HCT116 (cell line): ENCODE measurements around the gene TAS2R20. TPM values are rescaled to one million over a fixed set of nuclear protein-coding genes. Genes with fewer than 3 reads are reported as not detected.

Experiments used
- ATAC-seq: fragments of 200-7000 bp; cut with Tn5 transposase; 2 replicates; pipeline ENCODE4 v1.9.1; 2020; ENCODE audit warnings: mild to moderate bottlenecking, moderate library complexity
- BruUV-seq: library from RNA; stranded (reverse); fragments of 400-500 nt; replicated peaks from 2 replicates; lab custom pipeline; 2021; lab: Mats Ljungman, UMichigan
- CTCF ChIA-PET: fragments of 300-600 bp; sonication (Branson Sonifier 250); formaldehyde crosslinking; loops from one replicate; lab custom pipeline; 2021; ENCODE audit warnings: antibody characterized with exemption; lab: Charles Lee
- POLR2A ChIA-PET: fragments of 300-600, 350-600 bp; sonication (Branson Sonifier 250); formaldehyde crosslinking; loops from one replicate; lab custom pipeline; 2021; ENCODE audit warnings: antibody characterized with exemption; lab: Charles Lee
- RAD21 ChIA-PET, 2 experiments: fragments of 300-600 bp; sonication (Branson Sonifier 250); formaldehyde crosslinking; loops; one replicate each; lab custom pipeline; 2023; ENCODE audit warnings: low total read pairs in 2 of 2; ENCODE audit not compliant: uncharacterized antibody in 2 of 2, unreplicated experiment in 2 of 2, low non-redundant PET in 1 of 2; lab: Charles Lee
- DNase-seq: peaks from one replicate; pipeline ENCODE4 v3.0.0-alpha.2; 2010; ENCODE audit warnings: low read depth, low spot score
- H2AFZ ChIP-seq: fragments of 200-600 bp; shearing (Covaris generic), sonication (generic); 2 replicates; pipeline ENCODE4 v1.6.1; 2017; ENCODE audit warnings: low read depth, mixed run types, mixed read lengths, antibody characterized with exemption, low read length; ENCODE audit not compliant: poor library complexity, severe bottlenecking
- H3K27ac ChIP-seq: 2 replicates; pipeline ENCODE4 v1.5.1; 2012; ENCODE audit warnings: low read depth, low read length
- H3K27me3 ChIP-seq: fragments of 200-600 bp; sonication (generic); 2 replicates; pipeline ENCODE4 v1.6.1; 2016; ENCODE audit warnings: mixed run types, low read length, mixed read lengths; ENCODE audit not compliant: insufficient read depth
- H3K36me3 ChIP-seq, 2 experiments: fragments of 200-500 bp in 1 of 2; fragments of 200-600 bp in 1 of 2; sonication (Bioruptor generic) in 1 of 2; sonication (generic) in 1 of 2; 2 replicates each; pipeline versions ENCODE4 v1.5.1 to v1.6.1; 2014 to 2016; ENCODE audit warnings: low read length in 2 of 2, inconsistent platforms in 1 of 2, mixed read lengths in 1 of 2, mixed run types in 1 of 2; ENCODE audit not compliant: insufficient read depth in 2 of 2, control insufficient read depth in 1 of 2
- H3K4me1 ChIP-seq, 2 experiments: fragments of 200-600 bp in 1 of 2; sonication (generic) in 1 of 2; 2 replicates each; pipeline versions ENCODE4 v1.5.1 to v1.6.1; 2012 to 2017; ENCODE audit warnings: low read length in 2 of 2, inconsistent platforms in 1 of 2, mild to moderate bottlenecking in 1 of 2, mixed read lengths in 1 of 2, mixed run types in 1 of 2, moderate library complexity in 1 of 2; ENCODE audit not compliant: insufficient read depth in 2 of 2, control insufficient read depth in 1 of 2
- H3K4me2 ChIP-seq: fragments of 200-600 bp; sonication (generic); 2 replicates; pipeline ENCODE4 v1.6.1; 2017; ENCODE audit warnings: mixed run types, low read length, mixed read lengths
- H3K4me3 ChIP-seq, 2 experiments: fragments of 200-600 bp in 1 of 2; sonication (generic) in 1 of 2; replicated peaks in 1 of 2; 2 replicates each; pipeline ENCODE4 v1.5.1; 2011 to 2016; ENCODE audit warnings: low read length in 2 of 2, control low read depth in 1 of 2, low read depth in 1 of 2, mild to moderate bottlenecking in 1 of 2, mixed read lengths in 1 of 2, mixed run types in 1 of 2
- H3K79me2 ChIP-seq: fragments of 200-600 bp; sonication (generic); 2 replicates; pipeline ENCODE4 v1.6.1; 2017; ENCODE audit warnings: mild to moderate bottlenecking, mixed run types, low read length, moderate library complexity, mixed read lengths; ENCODE audit not compliant: insufficient read depth
- H3K9ac ChIP-seq: fragments of 200-600 bp; sonication (generic); 2 replicates; pipeline ENCODE4 v1.6.1; 2016; ENCODE audit warnings: low read length, mixed read lengths
- H3K9me2 ChIP-seq: fragments of 200-600 bp; sonication (generic), shearing (Covaris generic); 2 replicates; pipeline ENCODE4 v1.6.1; 2017; ENCODE audit warnings: mixed run types, mild to moderate bottlenecking, moderate library complexity; ENCODE audit not compliant: insufficient read depth
- H3K9me3 ChIP-seq, 2 experiments: fragments of 200-500 bp in 1 of 2; fragments of 200-600 bp in 1 of 2; sonication (Bioruptor generic) in 1 of 2; sonication (generic) in 1 of 2; 2 replicates each; pipeline ENCODE4 v1.6.1; 2014 to 2017; ENCODE audit warnings: low read length in 2 of 2, mixed read lengths in 2 of 2, inconsistent platforms in 1 of 2, low read depth in 1 of 2, mild to moderate bottlenecking in 1 of 2, mixed run types in 1 of 2, moderate library complexity in 1 of 2; ENCODE audit not compliant: control insufficient read depth in 1 of 2, insufficient read depth in 1 of 2
- H4K20me1 ChIP-seq: fragments of 200-600 bp; sonication (generic), shearing (Covaris generic); 2 replicates; pipeline ENCODE4 v1.6.1; 2017; ENCODE audit warnings: mixed run types, mild to moderate bottlenecking, moderate library complexity; ENCODE audit not compliant: insufficient read depth
- POLR2A ChIP-seq: IDR thresholded peaks from 2 replicates; pipeline ENCODE4 v1.7.0; 2011; ENCODE audit warnings: borderline replicate concordance; ENCODE audit not compliant: insufficient read depth, insufficient read length; ENCODE audit errors: extremely low read depth
- POLR2AphosphoS5 ChIP-seq: IDR thresholded peaks from 2 replicates; pipeline ENCODE4 v1.6.1; 2011; ENCODE audit warnings: mild to moderate bottlenecking, low read depth, low read length, moderate library complexity
- SRF ChIP-seq: IDR thresholded peaks from 2 replicates; pipeline ENCODE4 v1.6.1; 2012; ENCODE audit warnings: low read depth
- TCF7L2 ChIP-seq: IDR thresholded peaks from 2 replicates; pipeline ENCODE4 v1.7.0; 2011; ENCODE audit warnings: borderline replicate concordance, inconsistent platforms; ENCODE audit not compliant: insufficient read depth, insufficient read length; ENCODE audit errors: extremely low read depth
- ZFX ChIP-seq: fragments of 450-650 bp; IDR thresholded peaks from 2 replicates; pipeline ENCODE4 v1.6.1; 2017
- intact Hi-C: fragments of 100-400 bp; cut with micrococcal nuclease; formaldehyde crosslinking; loops from 2 replicates; pipeline ENCODE4 v1.10.0; 2022
- total RNA-seq: library from RNA; stranded (reverse); gene quantifications from one replicate; pipeline ENCODE4 v1.2.1, GENCODE V29; 2021; ENCODE audit not compliant: unreplicated experiment
- TF ChIP-seq, protein P1 (sequence below): IDR thresholded peaks from 2 replicates; pipeline ENCODE4 v1.6.1; 2011; ENCODE audit warnings: mild to moderate bottlenecking, low read length, moderate library complexity; ENCODE audit not compliant: insufficient replicate concordance; ENCODE audit errors: extremely low read depth
- TF ChIP-seq, protein P2 (sequence below): IDR thresholded peaks from 2 replicates; pipeline ENCODE4 v1.6.1; 2012; ENCODE audit warnings: low read depth

Gene TAS2R20
- total RNA-seq, 1 experiment from 2014 or later, result 0.76 TPM

DNA sequence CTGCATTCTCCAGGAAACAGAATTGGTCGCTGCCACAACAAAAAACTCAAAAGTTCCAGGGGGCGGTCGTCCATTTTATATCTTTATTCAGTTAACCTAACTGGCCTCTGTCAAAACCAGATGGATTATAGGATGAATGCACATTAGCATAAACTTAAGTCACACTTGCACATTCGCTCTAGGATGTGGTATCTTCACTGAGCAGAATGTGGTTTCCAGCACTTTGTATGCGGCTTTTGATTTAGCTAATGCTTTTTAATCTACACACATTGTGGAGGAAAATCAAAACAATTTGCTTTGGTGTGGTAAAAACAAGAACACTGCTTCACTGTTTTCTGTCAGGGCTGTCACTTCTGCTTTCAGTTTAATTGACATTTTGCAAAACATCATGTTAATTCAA, 15.9 kb downstream of the TAS2R20 start:
- CTCF ChIA-PET, result no interaction called here
- TF ChIP-seq ZFX (no peak), SRF (no peak), POLR2AphosphoS5 (no peak)
- TF ChIP-seq, protein P1, sequence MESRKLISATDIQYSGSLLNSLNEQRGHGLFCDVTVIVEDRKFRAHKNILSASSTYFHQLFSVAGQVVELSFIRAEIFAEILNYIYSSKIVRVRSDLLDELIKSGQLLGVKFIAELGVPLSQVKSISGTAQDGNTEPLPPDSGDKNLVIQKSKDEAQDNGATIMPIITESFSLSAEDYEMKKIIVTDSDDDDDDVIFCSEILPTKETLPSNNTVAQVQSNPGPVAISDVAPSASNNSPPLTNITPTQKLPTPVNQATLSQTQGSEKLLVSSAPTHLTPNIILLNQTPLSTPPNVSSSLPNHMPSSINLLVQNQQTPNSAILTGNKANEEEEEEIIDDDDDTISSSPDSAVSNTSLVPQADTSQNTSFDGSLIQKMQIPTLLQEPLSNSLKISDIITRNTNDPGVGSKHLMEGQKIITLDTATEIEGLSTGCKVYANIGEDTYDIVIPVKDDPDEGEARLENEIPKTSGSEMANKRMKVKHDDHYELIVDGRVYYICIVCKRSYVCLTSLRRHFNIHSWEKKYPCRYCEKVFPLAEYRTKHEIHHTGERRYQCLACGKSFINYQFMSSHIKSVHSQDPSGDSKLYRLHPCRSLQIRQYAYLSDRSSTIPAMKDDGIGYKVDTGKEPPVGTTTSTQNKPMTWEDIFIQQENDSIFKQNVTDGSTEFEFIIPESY, result no peak
- H3K9ac ChIP-seq, result no peak overlapping the region
- peaks cover 3% of the 10 kb centered on the region; the same call in 1 of the 2 replicates for H3K79me2 ChIP-seq
- no peaks in the 10 kb centered on the region for H3K27me3 ChIP-seq
- RAD21 ChIA-PET, result no interaction called here
- POLR2A ChIA-PET, result no interaction called here
- no peak for DNase-seq
- H2AFZ ChIP-seq, result no peak overlapping the region
- H3K27ac ChIP-seq, result no peak overlapping the region
- no peaks in the 10 kb centered on the region for H3K9me2 ChIP-seq
- H3K4me2 ChIP-seq, result no peak overlapping the region
- no peaks in the 10 kb centered on the region for H3K36me3 ChIP-seq
- no peak for ATAC-seq
- H4K20me1 ChIP-seq, result no peaks in the 10 kb centered on the region
- BruUV-seq, result no TSS peak
- H3K4me1 ChIP-seq, result no peaks in the 10 kb centered on the region
- intact Hi-C loops, result no loop called here
- H3K9me3 ChIP-seq, result no peaks in the 10 kb centered on the region
- no peak overlapping the region for H3K4me3 ChIP-seq

DNA sequence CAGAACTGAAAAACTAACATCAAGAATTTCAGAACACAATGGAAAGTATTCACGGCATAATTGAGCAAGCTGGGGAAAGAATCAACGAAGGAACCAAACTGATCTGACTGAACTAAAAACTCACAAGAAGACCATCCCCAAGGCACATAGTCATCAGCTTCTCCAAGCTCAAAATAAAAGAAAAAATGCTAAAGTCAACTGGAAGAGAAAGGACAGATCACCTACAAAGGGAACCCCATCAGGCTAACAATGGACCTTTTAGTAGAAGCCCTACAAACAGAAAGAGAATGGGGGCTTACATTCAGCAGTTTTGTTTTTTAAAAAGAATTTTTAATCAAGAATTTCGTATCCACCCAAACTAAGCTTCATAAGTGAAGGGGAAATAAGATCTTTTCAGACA, 23.1 kb downstream of the TAS2R20 start:
- ChIA-PET POLR2A (no interaction called here), RAD21 (no interaction called here), CTCF (no interaction called here)
- Histone ChIP-seq H3K4me3 (no peak overlapping the region), H3K9me3 (no peaks in the 10 kb centered on the region), H3K4me2 (no peak overlapping the region), H3K9ac (no peak overlapping the region), H3K27me3 (no peaks in the 10 kb centered on the region), H3K9me2 (no peaks in the 10 kb centered on the region), H3K4me1 (no peaks in the 10 kb centered on the region), H3K79me2 (peaks cover 3% of the 10 kb centered on the region; the same call in 1 of the 2 replicates), H2AFZ (no peak overlapping the region), H4K20me1 (no peaks in the 10 kb centered on the region), H3K27ac (no peak overlapping the region), H3K36me3 (no peaks in the 10 kb centered on the region)
- no peak for TF ChIP-seq POLR2A
- TF ChIP-seq TCF7L2, result no peak
- TF ChIP-seq, protein P2, sequence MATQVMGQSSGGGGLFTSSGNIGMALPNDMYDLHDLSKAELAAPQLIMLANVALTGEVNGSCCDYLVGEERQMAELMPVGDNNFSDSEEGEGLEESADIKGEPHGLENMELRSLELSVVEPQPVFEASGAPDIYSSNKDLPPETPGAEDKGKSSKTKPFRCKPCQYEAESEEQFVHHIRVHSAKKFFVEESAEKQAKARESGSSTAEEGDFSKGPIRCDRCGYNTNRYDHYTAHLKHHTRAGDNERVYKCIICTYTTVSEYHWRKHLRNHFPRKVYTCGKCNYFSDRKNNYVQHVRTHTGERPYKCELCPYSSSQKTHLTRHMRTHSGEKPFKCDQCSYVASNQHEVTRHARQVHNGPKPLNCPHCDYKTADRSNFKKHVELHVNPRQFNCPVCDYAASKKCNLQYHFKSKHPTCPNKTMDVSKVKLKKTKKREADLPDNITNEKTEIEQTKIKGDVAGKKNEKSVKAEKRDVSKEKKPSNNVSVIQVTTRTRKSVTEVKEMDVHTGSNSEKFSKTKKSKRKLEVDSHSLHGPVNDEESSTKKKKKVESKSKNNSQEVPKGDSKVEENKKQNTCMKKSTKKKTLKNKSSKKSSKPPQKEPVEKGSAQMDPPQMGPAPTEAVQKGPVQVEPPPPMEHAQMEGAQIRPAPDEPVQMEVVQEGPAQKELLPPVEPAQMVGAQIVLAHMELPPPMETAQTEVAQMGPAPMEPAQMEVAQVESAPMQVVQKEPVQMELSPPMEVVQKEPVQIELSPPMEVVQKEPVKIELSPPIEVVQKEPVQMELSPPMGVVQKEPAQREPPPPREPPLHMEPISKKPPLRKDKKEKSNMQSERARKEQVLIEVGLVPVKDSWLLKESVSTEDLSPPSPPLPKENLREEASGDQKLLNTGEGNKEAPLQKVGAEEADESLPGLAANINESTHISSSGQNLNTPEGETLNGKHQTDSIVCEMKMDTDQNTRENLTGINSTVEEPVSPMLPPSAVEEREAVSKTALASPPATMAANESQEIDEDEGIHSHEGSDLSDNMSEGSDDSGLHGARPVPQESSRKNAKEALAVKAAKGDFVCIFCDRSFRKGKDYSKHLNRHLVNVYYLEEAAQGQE, result no peak
- BruUV-seq, result no TSS peak
- intact Hi-C loops, result no loop called here
- ATAC-seq (no peak), DNase-seq (no peak)
